HEK293 (cell line): Measurements from ENCODE around the gene B9D1.

ENCODE experiments used
- BCL11A ChIP-seq: fragments of 450-650 bp; formaldehyde crosslinking; IDR thresholded peaks from 2 replicates; pipeline ENCODE4 v1.5.1; 2016; ENCODE audit warnings: low read depth, missing biosample characterization, missing genetic modification characterization
- HOXA7 ChIP-seq: sonication (generic); formaldehyde crosslinking; IDR thresholded peaks from 2 replicates; pipeline ENCODE4 v1.8.1; 2022; ENCODE audit warnings: missing genetic modification reagents, borderline replicate concordance
- KLF1 ChIP-seq: fragments of 450-650 bp; formaldehyde crosslinking; IDR thresholded peaks from 2 replicates; pipeline ENCODE4 v1.5.1; 2016; ENCODE audit warnings: missing biosample characterization, missing genetic modification characterization
- KLF16 ChIP-seq: fragments of 450-650 bp; formaldehyde crosslinking; IDR thresholded peaks from 2 replicates; pipeline ENCODE4 v1.5.1; 2017; ENCODE audit warnings: missing biosample characterization, missing genetic modification characterization
- SCRT1 ChIP-seq: fragments of 450-650 bp; formaldehyde crosslinking; IDR thresholded peaks from 2 replicates; pipeline ENCODE4 v1.5.1; 2016; ENCODE audit warnings: missing biosample characterization, missing genetic modification characterization, borderline replicate concordance
- ZBTB20 ChIP-seq: fragments of 450-650 bp; formaldehyde crosslinking; IDR thresholded peaks from 2 replicates; pipeline ENCODE4 v1.5.1; 2016; ENCODE audit warnings: missing biosample characterization, missing genetic modification characterization
- ZNF133 ChIP-seq: fragments of 450-650 bp; formaldehyde crosslinking; IDR thresholded peaks from 2 replicates; pipeline ENCODE4 v1.5.1; 2016; ENCODE audit warnings: missing biosample characterization, missing genetic modification characterization
- ZNF175 ChIP-seq: fragments of 450-650 bp; formaldehyde crosslinking; IDR thresholded peaks from 2 replicates; pipeline ENCODE4 v1.5.1; 2016; ENCODE audit warnings: missing biosample characterization, missing genetic modification characterization
- ZNF202 ChIP-seq: fragments of 450-650 bp; formaldehyde crosslinking; IDR thresholded peaks from 2 replicates; pipeline ENCODE4 v1.5.1; 2016; ENCODE audit warnings: missing biosample characterization, missing genetic modification characterization, borderline replicate concordance
- ZNF366 ChIP-seq: fragments of 450-650 bp; formaldehyde crosslinking; conservative IDR thresholded peaks from 2 replicates; pipeline ENCODE4 v1.5.1; 2016; ENCODE audit warnings: missing biosample characterization, missing genetic modification characterization
- ZNF37A ChIP-seq: fragments of 450-650 bp; IDR thresholded peaks from 2 replicates; pipeline ENCODE4 v1.5.1; 2018; ENCODE audit warnings: missing biosample characterization, missing genetic modification characterization
- ZNF549 ChIP-seq: fragments of 450-650 bp; IDR thresholded peaks from 2 replicates; pipeline ENCODE4 v1.5.1; 2018; ENCODE audit warnings: missing biosample characterization, missing genetic modification characterization, mild to moderate bottlenecking, inconsistent platforms, moderate library complexity
- ZNF561 ChIP-seq: fragments of 450-650 bp; IDR thresholded peaks from 2 replicates; pipeline ENCODE4 v1.5.1; 2018; ENCODE audit warnings: missing biosample characterization, missing genetic modification characterization, borderline replicate concordance
- ZNF600 ChIP-seq: fragments of 450-650 bp; formaldehyde crosslinking; IDR thresholded peaks from 2 replicates; pipeline ENCODE4 v1.5.1; 2016; ENCODE audit warnings: missing biosample characterization, missing genetic modification characterization
- ZNF660 ChIP-seq: fragments of 450-650 bp; IDR thresholded peaks from 2 replicates; pipeline ENCODE4 v1.5.1; 2018; ENCODE audit warnings: missing biosample characterization, mild to moderate bottlenecking, missing genetic modification characterization
- ZNF707 ChIP-seq: fragments of 450-650 bp; formaldehyde crosslinking; IDR thresholded peaks from 2 replicates; pipeline ENCODE4 v1.5.1; 2016; ENCODE audit warnings: missing biosample characterization, missing genetic modification characterization
- ZNF76 ChIP-seq: fragments of 450-650 bp; formaldehyde crosslinking; IDR thresholded peaks from 2 replicates; pipeline ENCODE4; 2016; ENCODE audit warnings: low read depth, missing biosample characterization, missing genetic modification characterization, borderline replicate concordance
- TF ChIP-seq, protein P1 (sequence below): fragments of 450-650 bp; formaldehyde crosslinking; IDR thresholded peaks from 2 replicates; pipeline ENCODE4 v1.5.1; 2016; ENCODE audit warnings: missing biosample characterization, missing genetic modification characterization, borderline replicate concordance
- TF ChIP-seq, protein P2 (sequence below): fragments of 450-650 bp; formaldehyde crosslinking; IDR thresholded peaks from 2 replicates; pipeline ENCODE4 v1.5.1; 2017; ENCODE audit warnings: missing biosample characterization, missing genetic modification characterization
- TF ChIP-seq, protein P3 (sequence below): fragments of 450-650 bp; formaldehyde crosslinking; IDR thresholded peaks from 2 replicates; pipeline ENCODE4 v1.5.1; 2017; ENCODE audit warnings: missing biosample characterization, mild to moderate bottlenecking, missing genetic modification characterization, moderate library complexity
- TF ChIP-seq, protein P4 (sequence below): fragments of 450-650 bp; formaldehyde crosslinking; IDR thresholded peaks from 2 replicates; pipeline ENCODE4 v1.5.1; 2016; ENCODE audit warnings: missing biosample characterization, missing genetic modification characterization
- TF ChIP-seq, protein P5 (sequence below): fragments of 450-650 bp; formaldehyde crosslinking; IDR thresholded peaks from 2 replicates; pipeline ENCODE4 v1.5.1; 2016; ENCODE audit warnings: missing biosample characterization, missing genetic modification characterization
- TF ChIP-seq, protein P6 (sequence below): fragments of 450-650 bp; formaldehyde crosslinking; IDR thresholded peaks from 2 replicates; pipeline ENCODE4 v1.5.1; 2016; ENCODE audit warnings: missing biosample characterization, missing genetic modification characterization
- TF ChIP-seq, protein P7 (sequence below): fragments of 450-650 bp; formaldehyde crosslinking; IDR thresholded peaks from 2 replicates; pipeline ENCODE4 v1.5.1; 2016; ENCODE audit warnings: missing biosample characterization, missing genetic modification characterization, low read depth

Gene B9D1

DNA sequence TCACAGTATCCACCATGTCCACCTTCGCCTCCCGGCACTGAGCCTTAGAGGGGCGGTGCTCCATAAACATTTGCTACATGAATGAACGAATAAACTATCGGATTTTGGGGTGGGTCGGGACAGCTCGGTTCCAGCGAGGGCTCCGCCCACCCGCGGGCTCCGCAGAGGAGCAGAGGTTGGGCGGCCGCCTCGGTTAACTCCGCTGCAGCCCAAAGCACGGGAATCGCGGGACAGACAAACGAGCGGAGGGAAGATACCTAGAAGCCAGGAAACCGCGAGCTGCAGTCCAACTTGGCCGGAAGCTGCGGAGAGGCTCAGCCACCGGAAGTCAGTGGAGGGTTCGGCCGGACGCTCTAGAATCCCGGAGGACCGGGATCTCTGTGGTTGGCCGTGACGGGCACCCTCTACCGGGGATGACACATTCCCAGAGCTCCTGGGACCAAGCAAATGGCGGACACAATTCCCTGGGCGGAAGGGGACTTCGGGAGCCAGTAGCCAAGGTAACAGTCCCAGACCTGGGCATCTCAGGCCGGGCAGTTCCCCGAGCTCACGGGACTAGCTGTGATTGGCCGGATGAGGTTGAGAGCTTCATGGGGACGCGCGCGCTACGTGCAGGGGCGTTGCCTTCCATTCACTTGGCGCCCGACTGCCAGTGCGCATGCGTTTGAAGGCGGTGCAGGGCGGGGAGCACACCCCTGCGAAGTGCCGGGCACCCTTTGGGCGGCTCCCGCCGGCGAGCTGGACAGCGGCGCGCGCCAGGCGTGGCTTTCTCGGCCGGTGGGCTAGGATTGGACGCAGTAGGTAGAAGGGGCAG lies 15.3 kb upstream of the B9D1 start (continued):
- TF ChIP-seq, protein P1, sequence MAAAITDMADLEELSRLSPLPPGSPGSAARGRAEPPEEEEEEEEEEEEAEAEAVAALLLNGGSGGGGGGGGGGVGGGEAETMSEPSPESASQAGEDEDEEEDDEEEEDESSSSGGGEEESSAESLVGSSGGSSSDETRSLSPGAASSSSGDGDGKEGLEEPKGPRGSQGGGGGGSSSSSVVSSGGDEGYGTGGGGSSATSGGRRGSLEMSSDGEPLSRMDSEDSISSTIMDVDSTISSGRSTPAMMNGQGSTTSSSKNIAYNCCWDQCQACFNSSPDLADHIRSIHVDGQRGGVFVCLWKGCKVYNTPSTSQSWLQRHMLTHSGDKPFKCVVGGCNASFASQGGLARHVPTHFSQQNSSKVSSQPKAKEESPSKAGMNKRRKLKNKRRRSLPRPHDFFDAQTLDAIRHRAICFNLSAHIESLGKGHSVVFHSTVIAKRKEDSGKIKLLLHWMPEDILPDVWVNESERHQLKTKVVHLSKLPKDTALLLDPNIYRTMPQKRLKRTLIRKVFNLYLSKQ: no peak
- TF ChIP-seq, protein P2, sequence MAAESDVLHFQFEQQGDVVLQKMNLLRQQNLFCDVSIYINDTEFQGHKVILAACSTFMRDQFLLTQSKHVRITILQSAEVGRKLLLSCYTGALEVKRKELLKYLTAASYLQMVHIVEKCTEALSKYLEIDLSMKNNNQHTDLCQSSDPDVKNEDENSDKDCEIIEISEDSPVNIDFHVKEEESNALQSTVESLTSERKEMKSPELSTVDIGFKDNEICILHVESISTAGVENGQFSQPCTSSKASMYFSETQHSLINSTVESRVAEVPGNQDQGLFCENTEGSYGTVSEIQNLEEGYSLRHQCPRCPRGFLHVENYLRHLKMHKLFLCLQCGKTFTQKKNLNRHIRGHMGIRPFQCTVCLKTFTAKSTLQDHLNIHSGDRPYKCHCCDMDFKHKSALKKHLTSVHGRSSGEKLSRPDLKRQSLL (tag by site-specific recombination): peak; percentile 35; the same call in 1 of the 2 replicates
- TF ChIP-seq ZNF660 (tag by site-specific recombination): peak; percentile 83
- TF ChIP-seq ZBTB20 (tag by site-specific recombination): peak; percentile 36; the same call in 1 of the 2 replicates
- TF ChIP-seq ZNF37A (tag by site-specific recombination): no peak
- TF ChIP-seq, protein P3, sequence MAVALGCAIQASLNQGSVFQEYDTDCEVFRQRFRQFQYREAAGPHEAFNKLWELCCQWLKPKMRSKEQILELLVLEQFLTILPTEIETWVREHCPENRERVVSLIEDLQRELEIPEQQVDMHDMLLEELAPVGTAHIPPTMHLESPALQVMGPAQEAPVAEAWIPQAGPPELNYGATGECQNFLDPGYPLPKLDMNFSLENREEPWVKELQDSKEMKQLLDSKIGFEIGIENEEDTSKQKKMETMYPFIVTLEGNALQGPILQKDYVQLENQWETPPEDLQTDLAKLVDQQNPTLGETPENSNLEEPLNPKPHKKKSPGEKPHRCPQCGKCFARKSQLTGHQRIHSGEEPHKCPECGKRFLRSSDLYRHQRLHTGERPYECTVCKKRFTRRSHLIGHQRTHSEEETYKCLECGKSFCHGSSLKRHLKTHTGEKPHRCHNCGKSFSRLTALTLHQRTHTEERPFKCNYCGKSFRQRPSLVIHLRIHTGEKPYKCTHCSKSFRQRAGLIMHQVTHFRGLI (tag by site-specific recombination): peak; percentile 92
- TF ChIP-seq KLF1 (tag by site-specific recombination): peak; percentile 79
- TF ChIP-seq ZNF76: peak; percentile 93
- TF ChIP-seq, protein P4, sequence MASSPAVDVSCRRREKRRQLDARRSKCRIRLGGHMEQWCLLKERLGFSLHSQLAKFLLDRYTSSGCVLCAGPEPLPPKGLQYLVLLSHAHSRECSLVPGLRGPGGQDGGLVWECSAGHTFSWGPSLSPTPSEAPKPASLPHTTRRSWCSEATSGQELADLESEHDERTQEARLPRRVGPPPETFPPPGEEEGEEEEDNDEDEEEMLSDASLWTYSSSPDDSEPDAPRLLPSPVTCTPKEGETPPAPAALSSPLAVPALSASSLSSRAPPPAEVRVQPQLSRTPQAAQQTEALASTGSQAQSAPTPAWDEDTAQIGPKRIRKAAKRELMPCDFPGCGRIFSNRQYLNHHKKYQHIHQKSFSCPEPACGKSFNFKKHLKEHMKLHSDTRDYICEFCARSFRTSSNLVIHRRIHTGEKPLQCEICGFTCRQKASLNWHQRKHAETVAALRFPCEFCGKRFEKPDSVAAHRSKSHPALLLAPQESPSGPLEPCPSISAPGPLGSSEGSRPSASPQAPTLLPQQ (tag by site-specific recombination): no peak; the same call in 1 of the 2 replicates
- no peak; the same call in 1 of the 2 replicates for TF ChIP-seq ZNF561 (tag by site-specific recombination)
- TF ChIP-seq KLF16 (tag by site-specific recombination): peak; percentile 54; the same call in 1 of the 2 replicates
- no peak for TF ChIP-seq ZNF175 (tag by site-specific recombination)
- no peak for TF ChIP-seq SCRT1 (tag by site-specific recombination)
- no peak for TF ChIP-seq ZNF133 (tag by site-specific recombination)
- no peak; the same call in 1 of the 2 replicates for TF ChIP-seq ZNF366
- TF ChIP-seq, protein P5, sequence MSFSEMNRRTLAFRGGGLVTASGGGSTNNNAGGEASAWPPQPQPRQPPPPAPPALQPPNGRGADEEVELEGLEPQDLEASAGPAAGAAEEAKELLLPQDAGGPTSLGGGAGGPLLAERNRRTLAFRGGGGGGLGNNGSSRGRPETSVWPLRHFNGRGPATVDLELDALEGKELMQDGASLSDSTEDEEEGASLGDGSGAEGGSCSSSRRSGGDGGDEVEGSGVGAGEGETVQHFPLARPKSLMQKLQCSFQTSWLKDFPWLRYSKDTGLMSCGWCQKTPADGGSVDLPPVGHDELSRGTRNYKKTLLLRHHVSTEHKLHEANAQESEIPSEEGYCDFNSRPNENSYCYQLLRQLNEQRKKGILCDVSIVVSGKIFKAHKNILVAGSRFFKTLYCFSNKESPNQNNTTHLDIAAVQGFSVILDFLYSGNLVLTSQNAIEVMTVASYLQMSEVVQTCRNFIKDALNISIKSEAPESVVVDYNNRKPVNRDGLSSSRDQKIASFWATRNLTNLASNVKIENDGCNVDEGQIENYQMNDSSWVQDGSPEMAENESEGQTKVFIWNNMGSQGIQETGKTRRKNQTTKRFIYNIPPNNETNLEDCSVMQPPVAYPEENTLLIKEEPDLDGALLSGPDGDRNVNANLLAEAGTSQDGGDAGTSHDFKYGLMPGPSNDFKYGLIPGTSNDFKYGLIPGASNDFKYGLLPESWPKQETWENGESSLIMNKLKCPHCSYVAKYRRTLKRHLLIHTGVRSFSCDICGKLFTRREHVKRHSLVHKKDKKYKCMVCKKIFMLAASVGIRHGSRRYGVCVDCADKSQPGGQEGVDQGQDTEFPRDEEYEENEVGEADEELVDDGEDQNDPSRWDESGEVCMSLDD (tag by site-specific recombination): peak; percentile 98
- TF ChIP-seq ZNF707 (tag by site-specific recombination): no peak
- no peak for TF ChIP-seq ZNF549 (tag by site-specific recombination)
- TF ChIP-seq, protein P6, sequence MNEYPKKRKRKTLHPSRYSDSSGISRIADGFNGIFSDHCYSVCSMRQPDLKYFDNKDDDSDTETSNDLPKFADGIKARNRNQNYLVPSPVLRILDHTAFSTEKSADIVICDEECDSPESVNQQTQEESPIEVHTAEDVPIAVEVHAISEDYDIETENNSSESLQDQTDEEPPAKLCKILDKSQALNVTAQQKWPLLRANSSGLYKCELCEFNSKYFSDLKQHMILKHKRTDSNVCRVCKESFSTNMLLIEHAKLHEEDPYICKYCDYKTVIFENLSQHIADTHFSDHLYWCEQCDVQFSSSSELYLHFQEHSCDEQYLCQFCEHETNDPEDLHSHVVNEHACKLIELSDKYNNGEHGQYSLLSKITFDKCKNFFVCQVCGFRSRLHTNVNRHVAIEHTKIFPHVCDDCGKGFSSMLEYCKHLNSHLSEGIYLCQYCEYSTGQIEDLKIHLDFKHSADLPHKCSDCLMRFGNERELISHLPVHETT (tag by site-specific recombination): peak; percentile 91
- TF ChIP-seq, protein P7, sequence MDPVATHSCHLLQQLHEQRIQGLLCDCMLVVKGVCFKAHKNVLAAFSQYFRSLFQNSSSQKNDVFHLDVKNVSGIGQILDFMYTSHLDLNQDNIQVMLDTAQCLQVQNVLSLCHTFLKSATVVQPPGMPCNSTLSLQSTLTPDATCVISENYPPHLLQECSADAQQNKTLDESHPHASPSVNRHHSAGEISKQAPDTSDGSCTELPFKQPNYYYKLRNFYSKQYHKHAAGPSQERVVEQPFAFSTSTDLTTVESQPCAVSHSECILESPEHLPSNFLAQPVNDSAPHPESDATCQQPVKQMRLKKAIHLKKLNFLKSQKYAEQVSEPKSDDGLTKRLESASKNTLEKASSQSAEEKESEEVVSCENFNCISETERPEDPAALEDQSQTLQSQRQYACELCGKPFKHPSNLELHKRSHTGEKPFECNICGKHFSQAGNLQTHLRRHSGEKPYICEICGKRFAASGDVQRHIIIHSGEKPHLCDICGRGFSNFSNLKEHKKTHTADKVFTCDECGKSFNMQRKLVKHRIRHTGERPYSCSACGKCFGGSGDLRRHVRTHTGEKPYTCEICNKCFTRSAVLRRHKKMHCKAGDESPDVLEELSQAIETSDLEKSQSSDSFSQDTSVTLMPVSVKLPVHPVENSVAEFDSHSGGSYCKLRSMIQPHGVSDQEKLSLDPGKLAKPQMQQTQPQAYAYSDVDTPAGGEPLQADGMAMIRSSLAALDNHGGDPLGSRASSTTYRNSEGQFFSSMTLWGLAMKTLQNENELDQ (tag by site-specific recombination): no peak
- peak; percentile 71; the same call in 1 of the 2 replicates for TF ChIP-seq ZNF600
- no peak for TF ChIP-seq BCL11A (tag by site-specific recombination)
- no peak for TF ChIP-seq ZNF202 (tag by site-specific recombination)
- no peak for TF ChIP-seq HOXA7 (CRISPR knock-in tag)
